T-cell (primary cell): Measurements from ENCODE around the gene G6PC1. TPM values are rescaled to one million over a fixed set of nuclear protein-coding genes. Genes with fewer than 3 reads are reported as not detected.
"Not testable (repeated sequence)": the region's sequence is repeated elsewhere in the genome, so short reads cannot be mapped to it uniquely, and the experiment has no call there.

Experiments
- ATAC-seq, 4 experiments: fragments of 200-7000 bp in 3 of 4; fragments of 150-1000 bp in 1 of 4; cut with Tn5 transposase; replicated peaks in 1 of 4; 1 replicate in 3 of 4; 2 replicates in 1 of 4; pipeline ENCODE4 v1.10.0; 2021; ENCODE audit warnings: moderate library complexity in 3 of 4, mild to moderate bottlenecking in 2 of 4, moderate number of reproducible peaks in 1 of 4
- CTCF ChIA-PET, 2 donors: fragments of 300-600 bp; sonication (Branson Sonifier 250); formaldehyde crosslinking; loops; one replicate each; lab custom pipeline; 2022; ENCODE audit warnings: antibody characterized with exemption in 2 of 2; lab: Charles Lee
- POLR2A ChIA-PET, 2 donors: fragments of 300-600 bp; sonication (Branson Sonifier 250); formaldehyde crosslinking; loops; one replicate each; lab custom pipeline; 2022; ENCODE audit warnings: antibody characterized with exemption in 2 of 2; lab: Charles Lee
- DNase-seq, 35 experiments: peaks; one replicate each; pipeline versions ENCODE4 v3.0.0 to v3.0.0-alpha.2; 2013 to 2023
- H3K27ac ChIP-seq: one replicate; pipeline ENCODE4 v1.5.1; 2013; ENCODE audit warnings: low read length
- H3K27me3 ChIP-seq, 2 experiments: replicated peaks in 1 of 2; 1 replicate in 1 of 2; 2 replicates in 1 of 2; pipeline versions ENCODE4 v1.6.1 to v1.7.0; 2013; ENCODE audit warnings: low read length in 1 of 2, mixed read lengths in 1 of 2; ENCODE audit not compliant: control insufficient read depth in 2 of 2, insufficient read depth in 2 of 2; ENCODE audit errors: extremely low read depth in 1 of 2
- H3K36me3 ChIP-seq, 2 donors: 1 replicate in 1 of 2; 2 replicates in 1 of 2; pipeline versions ENCODE4 v1.6.1 to v1.7.0; 2013; ENCODE audit warnings: low read length in 1 of 2; ENCODE audit not compliant: control insufficient read depth in 2 of 2, insufficient read depth in 1 of 2; ENCODE audit errors: extremely low read depth in 1 of 2
- H3K4me1 ChIP-seq, 2 experiments: 1 replicate in 1 of 2; 2 replicates in 1 of 2; pipeline versions ENCODE4 v1.6.1 to v1.7.0; 2013; ENCODE audit warnings: low read length in 2 of 2, mixed read lengths in 1 of 2; ENCODE audit not compliant: insufficient read depth in 2 of 2, control insufficient read depth in 1 of 2; ENCODE audit errors: extremely low read depth in 1 of 2
- H3K4me3 ChIP-seq, 2 donors: 1 replicate in 1 of 2; 2 replicates in 1 of 2; pipeline versions ENCODE4 v1.5.1 to v1.7.0; 2013; ENCODE audit warnings: mild to moderate bottlenecking in 2 of 2, low read length in 1 of 2, moderate library complexity in 1 of 2; ENCODE audit not compliant: control insufficient read depth in 1 of 2; ENCODE audit errors: extremely low read depth in 1 of 2
- H3K9me3 ChIP-seq: 2 replicates; pipeline ENCODE4 v1.7.0; 2013
- H3K27ac Mint-ChIP-seq, 2 donors: one replicate each; pipeline ENCODE4 v1.8.0; 2020 to 2021; ENCODE audit warnings: mild to moderate bottlenecking in 2 of 2, mixed read lengths in 2 of 2
- H3K27me3 Mint-ChIP-seq, 2 donors: one replicate each; pipeline ENCODE4 v1.8.0; 2021 to 2022; ENCODE audit warnings: mixed read lengths in 2 of 2
- H3K36me3 Mint-ChIP-seq: one replicate; pipeline ENCODE4 v1.8.0; 2021; ENCODE audit warnings: mixed read lengths
- H3K4me1 Mint-ChIP-seq, 3 donors: one replicate each; pipeline ENCODE4 v1.8.0; 2020 to 2022; ENCODE audit warnings: mixed read lengths in 3 of 3, mild to moderate bottlenecking in 1 of 3
- H3K4me3 Mint-ChIP-seq, 3 donors: one replicate each; pipeline ENCODE4 v1.8.0; 2020 to 2022; ENCODE audit warnings: mild to moderate bottlenecking in 3 of 3, mixed read lengths in 3 of 3, moderate library complexity in 3 of 3
- H3K9me3 Mint-ChIP-seq, 3 donors: one replicate each; pipeline ENCODE4 v1.8.0; 2020 to 2022; ENCODE audit warnings: mixed read lengths in 3 of 3
- WGBS: methylation state at CpG from one replicate; pipeline ENCODE4 v1.1.5; 2013; ENCODE audit warnings: missing lambda C conversion rate; ENCODE audit not compliant: insufficient coverage; 5-methylcytosine and 5-hydroxymethylcytosine counted together
- total RNA-seq, 35 experiments: library from RNA in 6 of 35; stranded (reverse) in 6 of 35; fragments of 120-200 nt in 1 of 35; gene quantifications; one replicate each; pipeline versions ENCODE4 v1.2.1 to v1.2.4 and lab custom pipeline; 2013 to 2026

Gene G6PC1
- total RNA-seq, 5 donors from 2014 or later (not counting 1 experiment from before 2014, with no cell fraction given), result 0.19 to 0.30 (median 0.20) TPM; not detected in 2

DNA sequence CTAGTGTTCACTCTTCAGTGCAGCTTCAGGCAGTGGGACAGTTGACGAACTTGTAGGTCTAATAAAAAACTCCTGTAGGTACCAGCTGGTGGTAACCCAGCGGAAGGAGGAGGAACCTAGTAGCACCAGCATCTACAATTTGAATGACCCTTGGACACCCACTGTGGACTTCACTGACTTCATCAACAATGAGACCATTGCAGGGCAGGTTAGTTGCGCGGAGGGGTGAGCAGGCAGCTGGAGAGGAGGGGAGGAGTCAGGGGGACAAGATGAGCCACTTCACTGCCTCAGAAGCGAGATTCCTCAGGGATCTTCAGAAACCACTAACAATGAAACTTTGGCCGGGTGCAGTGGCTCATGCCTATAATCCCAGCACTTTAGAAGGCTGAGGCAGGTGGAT, 27.3 kb upstream of the G6PC1 start:
- POLR2A ChIA-PET, result no interaction called here

DNA sequence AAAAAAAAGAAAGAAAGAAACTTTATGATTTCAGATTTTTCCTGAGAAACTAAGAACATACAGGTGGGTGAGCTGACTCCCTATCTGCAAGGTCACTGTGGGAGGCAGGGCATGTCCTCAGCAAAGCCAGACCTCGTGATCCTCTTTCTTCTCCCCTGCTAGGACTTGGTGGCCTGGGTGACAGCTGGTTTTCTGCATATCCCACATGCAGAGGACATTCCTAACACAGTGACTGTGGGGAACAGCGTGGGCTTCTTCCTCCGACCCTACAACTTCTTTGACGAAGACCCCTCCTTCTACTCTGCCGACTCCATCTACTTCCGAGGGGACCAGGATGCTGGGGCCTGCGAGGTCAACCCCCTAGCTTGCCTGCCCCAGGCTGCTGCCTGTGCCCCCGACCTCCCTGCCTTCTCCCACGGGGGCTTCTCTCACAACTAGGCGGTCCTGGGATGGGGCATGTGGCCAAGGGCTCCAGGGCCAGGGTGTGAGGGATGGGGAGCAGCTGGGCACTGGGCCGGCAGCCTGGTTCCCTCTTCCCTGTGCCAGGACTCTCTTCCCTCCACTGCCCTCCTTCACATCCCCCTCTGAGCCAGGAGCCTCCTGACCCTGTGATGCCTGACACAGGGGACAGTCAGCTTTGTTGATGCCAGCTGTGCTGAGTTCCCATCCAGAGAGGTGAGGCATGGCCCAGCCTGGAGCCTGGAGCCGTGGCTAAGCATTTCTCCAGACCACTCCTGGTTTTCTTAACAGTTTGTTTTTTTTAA, 26.5 kb upstream of the G6PC1 start:
- H3K27ac Mint-ChIP-seq, DNase-seq, POLR2A ChIA-PET, H3K9me3 Mint-ChIP-seq, H3K9me3 ChIP-seq, ATAC-seq, H3K4me3 Mint-ChIP-seq, H3K36me3 Mint-ChIP-seq, H3K4me1 ChIP-seq, CTCF ChIA-PET, H3K4me3 ChIP-seq, H3K36me3 ChIP-seq, H3K4me1 Mint-ChIP-seq, H3K27ac ChIP-seq: not testable (repeated sequence)
- 60% methylated on average over 2 of the region's 12 CpGs for WGBS
- peaks cover 0 to 31% of the 10 kb centered on the region in 2 experiments for H3K27me3 ChIP-seq
- H3K27me3 Mint-ChIP-seq, result peaks cover 22 to 26% of the 10 kb centered on the region in 2 donors

More for the DNA sequence above, 27.3 kb upstream of the G6PC1 start:
- WGBS, result 80% methylated on average over 1 of the region's 6 CpGs
- ATAC-seq (no peak), DNase-seq (no peak)
- no peak overlapping the region for H3K4me3 ChIP-seq
- Mint-ChIP-seq H3K4me1 (no peaks in the 10 kb centered on the region), H3K27ac (no peak overlapping the region), H3K9me3 (peaks cover 0 to 5% (median 0%) of the 10 kb centered on the region in 3 donors), H3K36me3 (no peaks in the 10 kb centered on the region), H3K27me3 (peaks cover 20 to 26% of the 10 kb centered on the region in 2 donors), H3K4me3 (no peak overlapping the region)
- H3K4me1 ChIP-seq, result no peaks in the 10 kb centered on the region
- peaks cover 0 to 28% of the 10 kb centered on the region in 2 experiments for H3K27me3 ChIP-seq
- H3K9me3 ChIP-seq, result no peaks in the 10 kb centered on the region
- CTCF ChIA-PET, result no interaction called here
- H3K27ac ChIP-seq, result no peak overlapping the region
- H3K36me3 ChIP-seq, result no peaks in the 10 kb centered on the region

DNA sequence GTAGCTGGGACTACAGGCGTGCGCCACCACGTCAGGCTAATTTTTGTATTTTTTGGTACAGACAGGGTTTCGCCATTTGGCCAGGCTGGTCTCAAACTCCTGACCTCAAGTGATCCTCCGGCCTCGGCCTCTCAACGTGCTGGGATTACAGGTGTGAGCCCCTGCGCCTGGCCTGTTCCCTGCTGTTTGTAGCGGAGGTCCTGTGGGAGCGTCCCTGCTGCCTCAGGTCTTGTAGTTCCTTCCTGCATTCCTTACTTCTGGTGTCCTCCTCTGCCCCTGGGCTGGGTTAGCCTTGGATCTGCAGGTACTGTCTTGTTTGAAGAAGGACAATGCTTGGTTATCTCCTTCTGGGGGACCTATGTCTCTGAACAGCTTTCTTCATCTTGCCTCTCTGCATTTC, 23.6 kb upstream of the G6PC1 start:
- H3K4me1 ChIP-seq, result no peaks in the 10 kb centered on the region
- WGBS, result 94% methylated on average over 8 of the region's 10 CpGs
- H3K4me1 Mint-ChIP-seq, result no peaks in the 10 kb centered on the region
- H3K9me3 Mint-ChIP-seq, result no peaks in the 10 kb centered on the region
- no peak overlapping the region for H3K4me3 ChIP-seq
- ATAC-seq (no peak), DNase-seq (no peak)
- peaks cover 23 to 26% of the 10 kb centered on the region in 2 donors for H3K27me3 Mint-ChIP-seq
- H3K27ac ChIP-seq, result no peak overlapping the region
- no peaks in the 10 kb centered on the region for H3K36me3 Mint-ChIP-seq
- ChIA-PET POLR2A (no interaction called here), CTCF (no interaction called here)
- no peak overlapping the region for H3K4me3 Mint-ChIP-seq
- no peaks in the 10 kb centered on the region for H3K36me3 ChIP-seq
- H3K27ac Mint-ChIP-seq, result no peak overlapping the region
- no peaks in the 10 kb centered on the region for H3K9me3 ChIP-seq
- peaks cover 0 to 31% of the 10 kb centered on the region in 2 experiments for H3K27me3 ChIP-seq

DNA sequence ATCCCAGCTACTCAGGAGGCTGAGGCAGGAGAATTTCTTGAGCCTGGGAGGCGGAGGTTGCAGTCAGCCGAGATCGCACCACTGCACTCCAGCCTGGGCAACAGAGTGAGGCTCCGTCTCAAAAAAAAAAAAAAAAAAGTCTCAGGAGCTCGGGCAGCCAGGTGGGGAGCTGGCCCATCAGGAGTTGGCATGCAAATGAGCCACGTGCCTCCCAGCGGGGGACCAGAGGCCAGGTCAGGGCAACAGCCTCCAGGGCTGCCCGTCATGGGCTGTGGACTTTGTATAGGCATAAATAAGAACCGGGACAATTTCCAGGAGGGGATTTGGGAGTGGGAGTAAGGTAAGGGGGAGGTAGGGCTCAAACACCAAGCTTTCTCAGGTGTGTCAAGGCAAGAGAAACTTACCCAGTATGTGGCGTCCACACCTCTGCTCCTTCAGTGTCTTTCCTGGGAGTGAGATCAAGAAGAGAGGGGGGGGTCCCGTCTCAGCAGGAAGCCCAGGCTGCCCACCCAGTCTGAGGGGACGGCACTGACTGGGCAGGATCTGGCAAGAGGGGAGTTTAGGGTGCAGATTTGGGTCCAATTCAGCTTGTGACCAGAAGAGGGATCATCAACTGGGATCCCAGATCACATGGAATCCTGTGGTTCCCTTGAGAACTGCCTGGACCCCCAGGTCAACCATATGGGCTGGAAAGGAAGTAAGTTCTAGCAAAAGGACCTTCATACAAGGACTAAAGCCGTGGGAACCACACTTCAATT, 22.3 kb upstream of the G6PC1 start:
- H3K4me3 Mint-ChIP-seq, result no peak overlapping the region
- WGBS, result 56% methylated on average over 9 of the region's 13 CpGs
- no peak overlapping the region for H3K4me3 ChIP-seq
- H3K9me3 ChIP-seq, result no peaks in the 10 kb centered on the region
- ChIA-PET CTCF (no interaction called here), POLR2A (no interaction called here)
- no peak overlapping the region for H3K27ac Mint-ChIP-seq
- H3K36me3 ChIP-seq, result no peaks in the 10 kb centered on the region
- DNase-seq (no peak), ATAC-seq (no peak)
- no peaks in the 10 kb centered on the region for H3K4me1 Mint-ChIP-seq
- peaks cover 16 to 22% of the 10 kb centered on the region in 2 donors for H3K27me3 Mint-ChIP-seq
- no peaks in the 10 kb centered on the region for H3K36me3 Mint-ChIP-seq
- H3K9me3 Mint-ChIP-seq, result no peaks in the 10 kb centered on the region
- peaks cover 0 to 28% of the 10 kb centered on the region in 2 experiments for H3K27me3 ChIP-seq
- no peaks in the 10 kb centered on the region for H3K4me1 ChIP-seq
- H3K27ac ChIP-seq, result no peak overlapping the region

DNA sequence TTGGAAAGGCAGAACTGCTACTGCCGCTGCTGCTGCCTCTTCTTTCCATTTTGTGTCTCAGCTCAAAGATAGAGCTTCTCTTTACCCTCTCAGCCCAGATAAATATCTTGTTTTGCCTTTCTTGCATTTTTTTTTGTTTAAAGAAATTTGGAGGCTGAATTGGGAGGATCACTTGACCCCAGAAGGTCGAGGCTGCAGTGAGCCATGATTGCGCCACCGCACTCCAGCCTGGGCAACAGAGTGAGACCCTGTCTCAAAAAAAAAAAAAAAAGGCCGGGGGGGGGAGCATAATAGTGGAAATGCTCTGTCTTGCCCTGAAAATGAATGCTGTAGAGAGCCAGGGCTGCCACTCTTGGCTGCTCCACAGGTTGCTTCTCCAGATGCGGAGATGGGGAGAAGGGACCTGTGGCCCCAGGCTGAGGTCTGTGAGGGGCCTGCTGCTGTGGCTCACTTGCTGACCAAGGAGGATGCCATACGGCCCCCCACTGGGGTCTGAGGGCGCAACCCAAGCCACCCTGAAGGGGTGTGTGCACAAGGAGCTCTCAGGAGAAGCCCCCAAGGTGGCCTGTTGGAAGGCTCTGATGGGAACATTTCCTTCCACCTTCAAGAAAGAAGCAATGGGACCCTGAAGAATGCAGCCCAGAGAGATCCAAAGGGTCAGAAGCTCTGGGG, 21.5 kb upstream of the G6PC1 start:
- DNase-seq, result no peak
- no peak for ATAC-seq
- peaks cover 0 to 28% of the 10 kb centered on the region in 2 experiments for H3K27me3 ChIP-seq
- ChIA-PET CTCF (no interaction called here), POLR2A (no interaction called here)
- H3K27ac ChIP-seq, result no peak overlapping the region
- no peaks in the 10 kb centered on the region for H3K36me3 Mint-ChIP-seq
- H3K27me3 Mint-ChIP-seq, result peaks cover 15 to 21% of the 10 kb centered on the region in 2 donors
- no peaks in the 10 kb centered on the region for H3K9me3 Mint-ChIP-seq
- no peaks in the 10 kb centered on the region for H3K9me3 ChIP-seq
- no peak overlapping the region for H3K4me3 ChIP-seq
- WGBS, result 56% methylated on average over 5 of the region's 8 CpGs
- no peaks in the 10 kb centered on the region for H3K4me1 Mint-ChIP-seq
- H3K4me3 Mint-ChIP-seq, result no peak overlapping the region
- no peaks in the 10 kb centered on the region for H3K4me1 ChIP-seq
- H3K27ac Mint-ChIP-seq, result no peak overlapping the region
- no peaks in the 10 kb centered on the region for H3K36me3 ChIP-seq

DNA sequence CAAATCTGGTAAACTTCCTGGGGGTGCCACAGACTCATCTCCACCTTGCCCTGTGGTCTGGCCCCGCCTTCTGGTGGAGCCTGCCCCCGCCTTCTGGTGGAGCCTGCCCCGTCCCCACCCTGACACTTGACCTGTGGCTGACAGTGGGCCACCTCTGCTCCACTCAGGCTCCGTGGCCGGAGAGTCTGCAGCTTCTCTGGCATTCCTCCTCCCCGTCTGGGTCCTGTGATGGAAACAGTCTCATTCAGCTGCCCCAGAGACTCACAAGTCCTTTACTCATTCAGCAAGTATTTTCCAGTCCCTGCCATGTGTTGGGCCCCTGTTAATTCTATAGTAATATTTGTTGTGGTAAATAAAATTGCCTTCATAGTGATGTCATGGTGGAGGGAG, 21.0 kb upstream of the G6PC1 start:
- Mint-ChIP-seq H3K4me3 (no peak overlapping the region), H3K9me3 (no peaks in the 10 kb centered on the region), H3K4me1 (no peaks in the 10 kb centered on the region), H3K27ac (no peak overlapping the region), H3K36me3 (no peaks in the 10 kb centered on the region), H3K27me3 (peaks cover 15 to 21% of the 10 kb centered on the region in 2 donors)
- ChIA-PET CTCF (no interaction called here), POLR2A (no interaction called here)
- Histone ChIP-seq H3K36me3 (no peaks in the 10 kb centered on the region), H3K4me1 (no peaks in the 10 kb centered on the region), H3K27ac (no peak overlapping the region), H3K27me3 (peaks cover 0 to 28% of the 10 kb centered on the region in 2 experiments), H3K4me3 (no peak overlapping the region), H3K9me3 (no peaks in the 10 kb centered on the region)
- DNase-seq (no peak), ATAC-seq (no peak)
- 56% methylated on average over 4 of the region's 6 CpGs for WGBS
